Stimulated activated CD4-positive, alpha-beta T cell treated with anti-CD3 and anti-CD28 coated beads, Interleukin-4, amount 100 ng/mL, for 24 hours (primary cell): ENCODE measurements around the gene NR2F6.

Source experiments
- DNase-seq: peaks from one replicate; pipeline ENCODE4 v3.0.0-alpha.2; 2020

NR2F6 gene

DNA sequence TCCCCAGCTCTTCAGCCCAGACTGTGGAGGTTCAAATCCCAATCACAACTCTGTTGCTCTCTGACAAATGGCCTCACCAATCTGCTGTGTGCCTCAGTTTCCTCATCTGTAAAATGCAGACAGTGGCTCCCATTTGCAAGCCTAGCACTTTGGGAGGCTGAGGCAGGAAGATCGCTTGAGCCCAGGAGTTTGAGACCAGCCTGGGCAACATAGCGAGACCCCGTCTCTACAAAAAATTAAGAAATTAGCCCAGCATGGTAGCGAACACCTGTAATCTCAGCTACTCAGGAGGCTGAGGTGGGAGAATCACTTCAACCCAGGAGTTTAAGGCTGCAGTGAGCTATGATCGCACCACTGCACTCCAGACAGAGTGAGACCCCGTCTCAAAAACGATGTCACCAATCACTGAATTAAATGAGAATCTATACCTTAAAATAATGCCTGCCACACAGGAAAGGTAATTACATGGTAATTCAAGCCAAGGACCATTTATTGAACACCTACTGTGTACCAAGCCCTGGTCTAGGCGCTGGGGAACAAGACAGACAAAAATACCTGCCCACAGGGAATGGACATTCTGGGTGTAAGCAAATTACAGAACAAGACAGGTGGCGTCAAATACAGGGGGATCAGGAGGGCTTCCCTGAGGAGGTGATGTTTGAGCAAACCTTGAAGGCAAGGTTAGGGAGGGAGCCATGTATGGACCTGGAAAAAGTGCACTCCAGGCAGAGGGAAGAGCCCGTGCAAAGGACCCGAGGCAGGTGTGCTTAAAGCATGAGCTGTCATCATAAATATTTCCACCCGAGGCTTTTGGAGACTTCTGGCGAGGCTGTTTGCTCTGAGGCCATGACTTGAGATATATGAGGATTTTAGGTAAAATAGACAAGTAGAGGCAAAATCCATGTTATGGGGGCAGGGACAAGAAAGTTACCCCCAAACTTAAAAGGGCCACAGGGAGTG is 7.7 kb downstream of the NR2F6 start:
- no peak for DNase-seq

GRCh38 chr19:17236811-17237543 is 8.7 kb downstream of the NR2F6 start:
- DNase-seq = no peak

DNA sequence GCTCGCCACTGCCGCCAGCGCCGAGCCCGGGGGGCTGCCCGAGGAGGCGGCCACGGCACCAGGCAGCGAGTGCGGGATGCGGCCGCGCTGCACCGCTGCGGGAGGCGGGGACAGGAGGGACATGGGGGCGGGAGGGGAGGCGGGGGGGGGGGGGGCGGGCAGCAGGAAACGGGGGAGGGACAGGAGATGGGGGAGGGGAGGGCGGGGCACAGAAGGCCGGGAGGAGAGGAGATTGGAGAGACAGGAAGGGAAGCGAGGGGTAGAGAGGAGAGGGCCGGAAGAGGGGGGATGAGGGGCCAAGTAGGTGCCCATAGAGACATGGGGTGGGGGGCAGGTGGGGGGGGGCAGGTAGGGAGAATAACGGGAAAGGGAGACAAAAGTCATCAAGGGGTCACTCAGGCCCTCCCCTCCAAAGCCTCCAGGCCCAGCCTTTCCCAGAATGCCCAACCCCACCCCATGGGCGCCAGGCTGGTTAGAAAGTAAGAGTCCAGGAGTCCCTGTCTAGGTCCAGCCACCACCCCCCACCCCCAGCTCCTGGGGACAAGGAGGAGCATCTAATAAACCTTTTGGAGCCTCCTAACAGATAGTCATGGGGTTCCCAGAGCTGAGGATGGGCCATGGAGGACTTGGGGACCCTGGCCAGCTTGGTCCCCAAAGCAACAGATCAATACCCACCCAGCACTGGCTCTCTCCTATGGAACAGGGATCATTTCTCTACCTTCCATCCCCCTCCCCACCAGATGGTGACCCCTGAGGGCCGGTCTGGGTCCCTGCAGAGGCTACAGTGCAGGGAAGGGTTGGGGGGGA is 9.5 kb downstream of the NR2F6 start:
- DNase-seq = peak; percentile 22

- DNase-seq = peak; percentile 72
These were observed 10.3 kb downstream of the NR2F6 start for GRCh38 chr19:17235300-17235970.

GRCh38 chr19:17234911-17235299 is 10.8 kb downstream of the NR2F6 start:
- peak; percentile 67 for DNase-seq

- DNase-seq = no peak
These were observed 13.5 kb downstream of the NR2F6 start for GRCh38 chr19:17232258-17232657.

DNA sequence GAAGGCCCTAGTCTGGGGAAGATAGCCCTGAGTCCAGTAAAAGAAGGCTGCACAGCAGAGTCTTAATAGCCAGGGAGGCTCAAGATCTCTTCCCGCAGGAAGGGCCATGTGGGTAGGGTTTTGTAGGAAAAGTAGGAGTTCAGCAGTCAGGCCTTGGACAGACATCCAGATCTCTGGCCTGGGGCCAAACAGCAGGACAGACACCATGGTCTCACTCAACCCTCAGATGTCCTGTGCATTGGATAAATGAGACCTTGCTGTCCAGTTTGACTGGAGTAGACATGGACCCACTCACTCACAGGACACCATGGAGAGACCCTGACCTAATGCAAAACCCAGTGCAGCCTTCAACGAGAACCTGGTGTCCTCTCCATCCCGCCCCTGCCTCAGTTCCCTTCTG is 15.8 kb downstream of the NR2F6 start:
- no peak for DNase-seq

GRCh38 chr19:17227798-17228367 is 17.8 kb downstream of the NR2F6 start:
- no peak for DNase-seq

DNA sequence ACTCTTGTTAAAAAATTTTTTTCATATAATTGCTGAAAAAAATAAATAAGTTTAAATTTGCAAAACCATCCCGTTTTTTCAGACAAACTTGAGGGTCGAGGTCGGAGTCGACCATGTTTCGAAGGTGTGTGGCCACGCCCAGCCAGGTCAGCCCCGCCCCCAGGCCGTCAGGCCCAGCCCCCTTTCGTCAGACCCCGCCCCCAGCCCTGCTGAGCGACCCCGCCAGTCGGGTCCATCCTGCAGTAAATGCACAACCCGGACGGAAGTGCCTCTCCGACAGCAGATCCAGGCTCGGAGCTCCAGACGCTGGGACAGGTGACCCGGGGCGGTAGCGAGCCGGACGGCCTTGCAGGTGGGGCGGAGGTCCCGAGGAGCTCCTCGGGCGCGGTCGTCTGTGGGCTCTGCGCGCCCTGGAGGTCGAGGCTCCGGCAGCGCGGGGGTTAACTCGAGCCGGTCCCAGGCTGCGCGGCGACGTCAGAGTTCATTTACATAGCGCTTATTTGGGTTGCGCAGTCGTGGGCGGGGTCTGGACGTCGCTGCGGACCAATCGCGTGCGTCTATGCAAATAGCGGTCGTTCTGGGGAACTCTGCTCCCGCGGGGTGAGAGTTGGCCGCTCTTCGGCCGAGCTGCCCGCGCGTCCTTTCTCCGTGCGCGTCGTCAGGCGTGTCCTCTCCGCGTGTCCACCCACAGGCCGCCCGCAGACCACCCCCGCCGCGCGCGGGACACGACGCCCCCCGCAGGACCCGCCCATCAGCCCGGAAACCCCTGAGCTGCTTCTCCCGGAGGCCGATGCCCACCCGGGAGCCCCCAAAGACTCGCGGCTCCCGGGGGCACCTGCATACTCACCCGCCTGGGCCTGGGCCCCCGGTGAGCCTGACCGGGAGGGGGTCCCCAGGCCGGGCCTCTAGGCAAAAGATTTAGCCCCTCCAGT is 19.5 kb downstream of the NR2F6 start, which contains the start of gene OCEL1:
TSS of gene OCEL1 (plus strand) at position 225 of the 932 bp plus-strand sequence. CDS start at position 247, 22 bp downstream.
- peak; percentile 98 for DNase-seq

- DNase-seq = no peak
These were observed 20.7 kb downstream of the NR2F6 start for GRCh38 chr19:17225053-17225452.

- DNase-seq = peak; percentile 29
These were observed 25.4 kb downstream of the NR2F6 start for GRCh38 chr19:17220207-17220758.

- DNase-seq = no peak
These were observed 26.4 kb downstream of the NR2F6 start for GRCh38 chr19:17219286-17219685.

DNA sequence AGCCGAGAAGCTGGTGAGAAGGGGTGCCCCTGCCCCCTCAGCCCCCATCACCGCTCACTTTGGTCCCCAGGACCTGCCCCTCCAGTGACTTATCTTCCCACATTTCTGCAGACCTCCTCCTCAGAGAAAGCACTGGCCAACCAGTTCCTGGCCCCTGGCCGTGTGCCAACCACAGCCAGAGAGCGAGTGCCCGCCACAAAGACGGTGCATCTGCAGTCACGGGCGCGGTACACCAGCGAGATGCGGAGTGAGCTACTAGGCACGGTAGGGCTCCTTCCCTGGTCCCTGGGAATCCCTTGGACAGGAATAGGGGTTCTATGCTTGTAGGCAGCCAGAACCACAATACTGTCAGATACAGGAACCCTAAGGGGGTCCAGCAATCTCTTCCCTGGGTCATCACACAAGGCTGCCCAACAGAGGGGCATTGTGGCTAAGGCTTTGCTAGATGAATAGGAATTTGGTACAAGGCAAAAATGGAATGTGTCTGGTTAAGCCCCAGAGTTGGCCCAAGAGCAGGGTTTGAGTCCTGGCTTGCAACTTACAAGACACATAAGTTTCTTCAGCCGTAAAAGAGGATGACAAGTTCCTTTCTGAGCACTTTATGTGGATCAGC is 29.6 kb downstream of the NR2F6 start:
- DNase-seq = no peak

DNA sequence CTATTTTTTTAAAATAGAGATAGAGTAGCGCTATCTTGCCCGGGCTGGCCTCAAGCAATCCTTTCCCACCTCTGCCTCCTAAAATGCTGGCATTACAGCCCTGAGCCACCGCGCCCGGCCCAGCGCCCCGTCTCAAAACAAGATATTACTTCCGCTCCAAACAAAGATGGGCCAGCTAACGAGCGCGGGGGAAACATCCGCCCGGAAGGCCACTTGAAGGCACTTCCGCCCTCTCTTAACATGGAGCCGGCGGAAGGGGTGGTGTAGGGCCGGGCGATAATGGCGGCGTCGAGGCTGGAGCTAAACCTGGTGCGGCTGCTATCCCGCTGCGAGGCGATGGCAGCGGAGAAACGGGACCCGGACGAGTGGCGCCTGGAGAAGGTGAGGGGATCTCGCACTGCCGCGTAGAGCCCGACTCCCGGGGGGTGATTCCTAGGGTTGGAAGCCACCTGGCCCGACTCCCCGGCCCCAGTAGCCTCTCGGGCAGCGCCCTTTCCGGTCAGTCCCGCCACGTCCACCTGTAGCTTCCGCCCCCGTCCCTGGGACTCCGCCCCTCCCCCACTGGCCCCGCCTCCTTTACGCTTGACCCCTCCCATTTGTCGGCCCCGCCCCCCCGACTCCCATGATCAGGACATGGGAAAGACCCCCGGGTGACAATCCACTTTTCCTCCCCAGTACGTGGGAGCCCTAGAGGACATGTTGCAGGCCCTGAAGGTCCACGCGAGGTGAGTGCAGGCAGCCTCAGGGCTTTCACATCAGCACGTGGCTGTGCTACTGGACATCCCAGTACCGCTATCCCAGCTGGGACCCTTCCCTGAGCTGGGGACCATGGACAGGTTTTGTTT is 30.4 kb downstream of the NR2F6 start, which contains the start of gene USE1:
TSS of gene USE1 (plus strand) at position 231 of the 845 bp plus-strand sequence. CDS start at position 280, 49 bp downstream.
- DNase-seq = peak; percentile 89

DNA sequence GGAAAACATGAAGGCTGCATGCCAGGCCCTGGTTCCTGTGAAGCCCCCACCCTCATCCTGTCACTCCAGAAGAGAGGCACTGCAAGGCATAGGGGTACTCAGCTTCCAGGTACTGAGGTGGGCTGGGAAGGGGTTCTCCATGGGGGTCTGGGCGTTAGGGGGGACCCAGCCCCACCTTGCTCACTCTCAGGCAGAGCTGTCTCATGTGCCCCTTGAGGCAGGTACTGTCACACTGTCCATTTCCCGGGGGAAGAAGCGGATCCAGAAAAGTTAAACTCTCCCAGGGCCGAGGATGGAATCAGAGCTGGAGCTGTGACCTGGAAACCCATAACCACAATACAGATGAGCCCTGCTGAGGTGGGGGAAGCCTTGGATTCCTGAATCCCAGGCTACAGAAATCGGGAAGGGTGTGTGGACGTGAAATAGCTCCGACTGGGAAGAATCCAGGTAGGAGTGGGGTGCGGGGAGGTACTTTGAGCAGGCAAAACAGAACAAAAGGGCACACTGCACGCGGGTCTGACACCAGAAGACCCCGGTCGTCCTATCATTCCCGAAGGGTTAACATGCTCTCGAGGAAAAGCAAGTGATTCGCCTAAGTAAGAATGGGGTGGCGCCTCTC is 31.1 kb downstream of the NR2F6 start:
- no peak for DNase-seq

- no peak for DNase-seq
These were observed 32.4 kb downstream of the NR2F6 start for GRCh38 chr19:17213334-17213733.

DNA sequence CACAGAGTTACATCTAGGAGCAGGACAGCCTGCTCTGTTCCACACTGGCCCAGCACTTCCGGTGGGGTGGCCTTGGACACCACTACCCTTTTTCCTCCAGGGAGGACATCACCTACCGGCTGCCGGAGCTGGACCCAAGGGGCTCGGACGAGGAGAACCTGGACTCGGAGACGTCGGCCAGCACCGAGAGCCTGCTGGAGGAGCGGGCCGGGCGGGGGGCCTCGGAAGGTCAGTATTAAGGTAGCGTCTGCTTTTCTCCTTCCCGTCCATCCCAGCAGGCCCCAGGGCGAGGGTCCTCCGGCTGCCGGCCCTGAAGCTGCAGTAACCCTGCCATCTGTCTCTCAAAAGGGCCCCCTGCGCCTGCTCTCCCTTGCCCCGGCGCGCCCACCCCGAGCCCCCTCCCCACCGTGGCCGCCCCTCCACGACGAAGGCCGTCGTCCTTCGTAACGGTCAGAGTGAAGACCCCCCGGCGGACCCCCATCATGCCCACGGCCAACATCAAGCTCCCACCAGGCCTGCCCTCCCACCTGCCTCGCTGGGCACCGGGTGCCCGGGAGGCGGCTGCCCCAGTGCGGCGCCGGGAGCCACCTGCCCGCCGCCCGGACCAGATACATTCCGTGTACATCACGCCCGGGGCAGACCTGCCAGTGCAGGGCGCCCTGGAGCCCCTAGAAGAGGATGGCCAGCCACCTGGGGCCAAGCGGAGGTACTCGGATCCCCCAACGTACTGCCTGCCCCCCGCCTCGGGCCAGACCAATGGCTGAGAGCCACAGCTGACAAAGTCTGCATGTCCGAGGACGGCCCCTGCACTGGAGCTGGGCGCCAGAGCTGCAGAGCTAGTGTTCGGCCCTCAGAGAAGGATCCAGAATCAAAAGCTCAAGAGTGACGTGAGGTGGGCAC is 33.9 kb downstream of the NR2F6 start:
- DNase-seq = no peak
